GM18520 (cell line): ENCODE results near the gene DCUN1D1.
A peak's percentile ranks its signal among the peaks of the same experiment; 100 is the strongest.

Experiments
- ATAC-seq: cut with Tn5 transposase; IDR thresholded peaks from one replicate; pipeline ENCODE4 v1.9.1; 2021; ENCODE audit not compliant: unreplicated experiment

The DCUN1D1 gene

DNA sequence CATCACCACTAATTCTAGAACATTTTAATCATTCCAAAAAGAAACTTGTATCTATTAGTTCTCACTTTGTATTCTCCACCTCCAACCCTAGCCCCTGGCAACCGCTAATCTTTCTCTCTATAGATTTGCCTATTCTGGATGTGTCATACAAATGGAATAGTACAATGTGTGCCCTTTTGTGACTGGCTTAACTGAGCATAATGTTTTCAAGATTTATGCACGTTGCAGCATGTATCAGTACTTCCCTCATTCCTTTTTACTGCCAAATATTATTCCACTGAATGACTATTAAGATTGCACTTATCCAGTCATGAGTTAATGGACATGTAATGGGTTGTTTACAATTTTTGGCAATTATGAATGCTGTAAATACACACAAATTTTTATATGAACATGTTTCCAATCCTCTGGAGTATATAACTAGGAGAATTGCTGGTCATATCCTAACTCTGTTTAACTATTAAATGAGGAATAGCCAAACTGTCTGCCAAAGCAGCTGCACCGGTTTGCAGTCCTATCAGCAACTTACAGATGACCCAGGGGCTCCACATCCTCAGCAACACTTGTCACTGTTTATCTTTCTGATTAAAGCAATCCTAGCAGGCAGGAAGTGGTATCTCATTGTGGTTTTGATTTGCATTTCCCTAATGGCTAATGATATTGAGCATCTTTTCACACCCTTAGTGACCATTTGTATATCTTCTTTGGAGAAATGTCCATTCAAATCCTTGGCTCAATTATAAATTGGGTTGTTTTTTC, 42.9 kb downstream of the DCUN1D1 start:
- peak; percentile 78 for ATAC-seq

DNA sequence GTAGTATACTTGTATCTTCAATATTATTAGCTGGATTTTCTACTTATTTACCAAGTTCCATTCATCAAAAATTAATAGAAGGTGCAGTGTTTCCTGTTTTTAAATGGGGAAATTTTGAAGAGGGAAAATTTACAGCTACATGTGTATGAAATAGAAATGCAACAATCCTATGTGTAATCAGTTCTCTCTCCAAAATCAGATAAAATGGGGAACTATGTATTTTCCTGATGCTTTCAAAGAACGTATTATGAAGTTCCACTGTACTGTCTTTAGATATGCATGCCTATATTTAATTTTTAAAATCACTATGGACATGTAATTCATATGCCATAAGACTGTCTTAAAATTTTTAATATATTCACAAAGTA, 43.4 kb downstream of the DCUN1D1 start:
- no peak for ATAC-seq

DNA sequence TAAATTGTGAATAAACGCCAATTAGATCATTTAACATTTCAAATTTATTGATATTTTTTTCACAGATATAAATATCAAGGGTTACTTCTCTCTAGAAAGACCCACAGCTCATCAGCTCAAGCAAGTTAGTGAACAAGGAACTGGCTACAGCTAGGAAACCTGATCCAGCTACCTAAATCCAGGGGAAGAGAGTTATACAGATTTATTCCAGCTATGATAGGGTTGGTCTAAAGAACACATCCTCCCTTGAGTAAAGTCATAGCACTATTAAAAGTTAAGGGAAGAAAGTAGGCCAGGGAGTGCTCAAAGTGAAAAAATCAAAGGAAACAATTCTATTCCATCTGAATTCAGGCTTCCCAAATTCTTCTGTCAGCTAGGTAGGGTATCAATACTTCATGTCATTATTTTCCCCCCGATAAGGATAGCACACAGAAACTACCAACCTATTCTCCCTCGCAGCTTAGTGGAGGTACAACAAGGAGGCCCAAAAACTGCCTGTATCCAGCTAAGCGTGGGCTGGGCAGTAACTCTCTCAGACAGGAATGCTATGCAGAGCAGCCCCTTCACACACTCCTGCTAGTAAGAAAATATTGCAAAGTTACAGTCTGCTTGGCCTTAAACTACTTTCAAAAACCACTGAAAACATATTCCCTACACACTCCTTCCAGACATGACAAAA, 44.0 kb downstream of the DCUN1D1 start:
- ATAC-seq: no peak

DNA sequence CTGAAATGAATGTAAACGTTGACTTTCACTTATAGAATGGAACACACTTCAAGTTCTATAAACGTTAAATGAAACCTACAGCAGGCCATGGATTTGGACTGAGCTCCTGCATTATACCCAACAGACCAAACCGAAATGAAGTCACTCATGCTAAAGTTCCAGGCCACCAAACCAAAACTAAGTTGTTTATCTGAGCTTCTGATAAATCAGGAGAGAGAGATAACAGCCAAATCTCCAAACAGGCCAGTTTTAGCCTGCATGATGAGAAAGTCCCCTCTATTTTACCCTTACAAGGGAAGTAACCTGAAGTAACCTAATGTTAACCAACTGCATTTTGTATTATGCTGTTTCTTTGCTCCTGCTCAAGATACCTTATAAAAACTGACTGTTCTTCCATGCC, 44.5 kb downstream of the DCUN1D1 start:
- no peak for ATAC-seq

DNA sequence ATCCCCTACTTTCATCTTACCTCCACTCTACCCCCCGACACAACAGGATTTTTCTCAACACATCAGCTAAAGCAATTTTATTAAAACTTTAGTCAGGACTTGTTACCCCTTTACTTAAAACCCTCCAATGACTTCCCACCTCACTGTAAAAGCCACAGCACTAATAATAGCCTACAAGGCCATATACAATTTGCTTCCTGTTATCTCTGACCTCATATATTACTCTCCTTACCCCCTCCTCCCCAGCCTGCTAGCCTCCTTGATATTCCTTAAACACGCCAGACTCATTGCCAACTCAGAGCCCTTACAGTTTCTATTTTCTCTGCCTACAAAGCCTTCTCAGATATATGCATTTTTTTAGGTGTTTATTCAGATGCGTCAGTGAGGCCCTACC, 54.4 kb downstream of the DCUN1D1 start:
- no peak for ATAC-seq

DNA sequence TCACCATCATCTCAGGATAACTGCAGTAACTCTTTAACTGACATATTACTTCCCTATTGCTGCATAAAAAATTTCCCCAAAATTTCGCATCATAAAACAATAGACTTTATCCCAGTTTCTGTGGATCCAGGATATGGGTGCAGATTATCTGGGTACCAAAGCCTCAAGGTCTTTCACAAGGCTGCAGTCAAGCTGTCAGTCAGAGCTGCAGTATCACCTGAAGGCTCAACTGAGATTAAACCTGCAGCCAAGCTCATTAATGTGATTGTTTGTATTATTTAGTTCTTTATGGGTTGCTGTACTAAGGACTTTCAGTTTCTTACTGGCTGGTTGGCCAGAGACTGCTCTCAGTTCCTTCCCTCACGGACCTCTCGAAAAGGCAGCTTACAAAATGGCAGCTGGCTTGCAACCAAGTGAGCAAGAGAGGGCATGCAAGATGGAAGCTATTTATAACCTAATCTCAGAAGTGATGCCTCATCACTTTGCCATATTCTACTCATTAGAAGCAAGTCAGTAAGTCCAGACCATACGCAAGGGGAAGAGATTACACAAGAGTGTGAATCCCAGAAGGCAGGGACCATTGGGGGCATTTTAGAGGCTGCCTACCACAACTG, 54.9 kb downstream of the DCUN1D1 start:
- peak; percentile 96 for ATAC-seq

DNA sequence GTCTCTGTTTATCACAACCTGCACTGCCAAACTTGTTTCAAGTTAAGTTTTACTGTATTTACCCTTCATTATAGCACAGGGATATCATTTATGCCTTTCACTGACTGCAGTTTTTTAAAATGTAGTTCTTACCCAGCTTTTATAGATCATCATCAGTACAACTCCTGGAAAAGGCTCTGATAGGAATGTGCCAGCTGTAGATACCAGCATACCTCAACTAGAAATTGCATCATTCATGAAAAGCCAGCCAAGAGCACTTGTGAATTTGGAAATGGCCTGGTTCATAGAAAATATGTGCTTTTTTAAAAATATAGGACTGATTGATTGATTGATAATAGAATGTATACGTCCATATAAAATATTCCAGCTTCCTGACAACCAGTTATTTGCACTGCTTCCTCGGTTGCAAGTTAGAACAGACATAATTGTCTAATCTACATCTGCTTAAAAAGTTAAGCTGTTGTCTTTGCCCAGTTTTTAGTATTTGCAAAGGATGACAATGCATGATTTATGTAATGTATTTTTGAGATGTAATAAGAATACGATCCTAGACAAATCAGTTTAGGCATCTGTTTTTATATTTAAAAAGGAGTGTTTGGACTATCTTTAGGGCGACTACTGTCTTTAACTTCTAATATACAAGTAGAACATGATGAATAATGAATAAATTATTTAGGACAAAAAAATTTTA, 58.5 kb downstream of the DCUN1D1 start:
- ATAC-seq: no peak

DNA sequence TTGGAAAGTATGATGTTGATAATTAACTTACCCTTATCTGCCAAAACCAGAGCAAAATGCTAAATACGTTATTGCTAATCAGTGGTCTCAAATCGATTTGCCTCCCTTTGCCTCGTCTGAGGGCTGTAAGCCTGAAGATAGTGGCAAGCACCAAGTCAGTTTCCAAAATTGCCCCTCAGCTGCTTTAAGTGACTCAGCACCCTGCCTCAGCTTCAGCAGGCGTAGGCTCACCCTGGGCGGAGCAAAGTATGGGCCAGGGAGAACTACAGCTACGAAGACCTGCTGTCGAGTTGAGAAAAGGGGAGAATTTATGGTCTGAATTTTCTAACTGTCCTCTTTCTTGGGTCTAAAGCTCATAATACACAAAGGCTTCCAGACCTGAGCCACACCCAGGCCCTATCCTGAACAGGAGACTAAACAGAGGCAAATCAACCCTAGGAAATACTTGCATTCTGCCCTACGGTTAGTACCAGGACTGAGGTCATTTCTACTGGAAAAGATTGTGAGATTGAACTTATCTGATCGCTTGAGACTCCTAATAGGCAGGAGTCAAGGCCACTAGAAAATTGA, 59.7 kb downstream of the DCUN1D1 start:
- no peak for ATAC-seq

DNA sequence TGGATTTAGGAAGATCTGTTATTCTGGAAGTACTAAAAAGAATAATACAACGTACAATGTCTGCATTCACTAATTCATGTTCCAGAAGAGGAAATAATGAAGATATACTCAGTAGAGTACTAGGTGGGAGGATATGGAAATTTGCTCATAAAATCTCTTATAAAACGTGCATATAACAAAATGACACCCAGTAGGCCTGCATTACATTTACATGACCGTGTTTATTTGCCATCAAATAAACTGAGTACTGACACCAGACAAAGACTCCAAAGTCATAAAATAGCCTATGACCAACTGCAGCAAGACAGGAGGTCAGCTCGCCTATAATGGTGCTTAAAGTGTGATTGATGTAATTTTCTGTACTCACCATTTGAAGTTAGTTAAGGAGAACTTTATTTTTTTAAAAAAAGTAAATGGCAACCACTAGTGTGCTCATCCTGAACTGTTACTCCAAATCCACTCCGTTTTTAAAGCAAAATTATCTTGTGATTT, 60.4 kb downstream of the DCUN1D1 start:
- ATAC-seq: no peak

DNA sequence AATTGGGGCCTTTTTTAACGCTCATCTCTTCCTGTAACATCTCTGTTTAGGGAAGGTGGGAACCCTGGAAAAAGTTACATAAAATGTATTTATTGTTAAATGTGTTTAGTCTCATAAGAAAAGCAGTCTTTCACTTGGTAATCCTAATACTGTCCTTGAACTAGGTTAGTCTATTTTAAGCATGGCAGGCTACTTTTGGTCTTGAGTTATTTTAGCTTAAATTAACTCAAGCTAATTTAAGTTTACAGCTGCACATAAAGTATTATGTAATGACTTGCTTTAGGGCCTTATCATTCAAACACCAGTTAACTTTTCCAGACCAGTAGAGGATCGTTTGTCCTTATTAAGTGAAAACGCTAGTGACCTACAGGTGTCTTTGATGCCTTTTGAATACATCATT, 63.2 kb downstream of the DCUN1D1 start:
- no peak for ATAC-seq

DNA sequence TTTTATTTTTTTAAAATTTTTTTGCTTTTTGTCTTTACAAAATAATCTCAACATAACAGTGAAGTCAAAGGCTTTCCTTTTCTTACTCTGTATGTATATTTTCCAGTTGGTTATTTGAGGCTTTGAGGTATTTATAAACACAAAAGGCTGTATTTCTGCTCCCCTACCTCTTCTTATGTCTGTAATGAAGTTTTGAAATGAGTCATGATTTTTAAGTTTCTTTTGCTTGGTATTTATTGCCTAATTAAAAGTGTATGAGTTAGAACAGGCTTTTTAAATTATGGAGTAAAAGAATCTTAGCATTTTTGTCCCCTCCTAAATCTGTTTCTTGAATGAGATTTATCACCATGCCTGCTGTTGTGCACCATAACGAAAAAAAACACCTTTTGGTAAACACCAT, 66.0 kb downstream of the DCUN1D1 start:
- ATAC-seq: peak; percentile 19

DNA sequence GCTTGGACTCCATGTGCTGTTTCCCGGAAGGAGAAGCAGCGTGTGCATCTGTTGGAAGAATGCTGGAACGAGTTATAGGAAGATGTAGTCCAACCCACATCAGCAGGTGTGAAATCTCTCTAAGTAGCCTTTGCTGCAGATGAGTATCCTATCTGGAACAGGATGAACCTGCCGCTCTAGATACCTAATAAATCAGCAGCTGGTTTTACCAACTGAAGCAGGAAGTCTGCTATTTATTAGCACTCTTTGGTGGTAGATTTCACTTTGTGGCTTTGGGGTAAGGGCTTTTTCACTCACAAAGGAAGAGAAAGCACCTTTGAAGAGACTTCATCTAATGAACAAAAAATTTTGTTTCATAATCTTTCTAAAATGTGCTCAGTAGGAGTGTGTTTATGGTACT, 66.4 kb downstream of the DCUN1D1 start:
- peak; percentile 83 for ATAC-seq

DNA sequence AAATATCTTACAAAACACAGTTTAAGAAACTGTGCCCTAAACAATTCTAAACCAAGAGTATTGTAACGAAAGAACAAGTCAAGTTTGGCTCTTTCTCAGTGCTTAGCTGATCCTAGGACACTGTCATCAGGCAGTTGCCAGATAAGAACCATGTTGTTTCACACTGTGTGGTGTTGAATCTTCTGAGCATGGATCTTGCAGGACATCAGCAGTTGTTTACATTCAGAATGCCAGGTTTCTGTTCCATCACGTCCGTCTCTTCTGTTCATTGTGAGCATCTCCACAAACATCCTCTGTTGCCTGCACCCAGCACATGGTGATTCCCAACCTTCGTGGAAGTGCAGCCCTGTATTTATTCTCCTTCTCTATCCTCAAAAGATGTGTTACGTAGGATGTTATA, 67.9 kb downstream of the DCUN1D1 start:
- ATAC-seq: no peak

DNA sequence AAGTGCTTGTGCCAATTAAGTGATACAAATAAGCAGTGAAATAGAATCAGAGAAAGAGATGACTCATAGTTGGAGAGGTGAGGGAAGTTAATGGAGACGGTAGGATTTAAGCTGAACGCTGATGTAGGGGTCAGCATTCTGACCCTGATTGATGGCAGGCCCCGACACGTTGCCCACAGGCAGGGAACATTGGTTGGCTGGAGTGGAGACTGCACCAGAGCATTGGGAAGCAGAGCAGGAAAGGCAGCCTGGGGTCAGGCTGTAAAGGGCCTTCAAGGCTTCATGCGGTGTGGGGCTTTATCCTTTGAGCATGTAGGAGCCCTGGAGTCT, 68.6 kb downstream of the DCUN1D1 start:
- no peak for ATAC-seq

DNA sequence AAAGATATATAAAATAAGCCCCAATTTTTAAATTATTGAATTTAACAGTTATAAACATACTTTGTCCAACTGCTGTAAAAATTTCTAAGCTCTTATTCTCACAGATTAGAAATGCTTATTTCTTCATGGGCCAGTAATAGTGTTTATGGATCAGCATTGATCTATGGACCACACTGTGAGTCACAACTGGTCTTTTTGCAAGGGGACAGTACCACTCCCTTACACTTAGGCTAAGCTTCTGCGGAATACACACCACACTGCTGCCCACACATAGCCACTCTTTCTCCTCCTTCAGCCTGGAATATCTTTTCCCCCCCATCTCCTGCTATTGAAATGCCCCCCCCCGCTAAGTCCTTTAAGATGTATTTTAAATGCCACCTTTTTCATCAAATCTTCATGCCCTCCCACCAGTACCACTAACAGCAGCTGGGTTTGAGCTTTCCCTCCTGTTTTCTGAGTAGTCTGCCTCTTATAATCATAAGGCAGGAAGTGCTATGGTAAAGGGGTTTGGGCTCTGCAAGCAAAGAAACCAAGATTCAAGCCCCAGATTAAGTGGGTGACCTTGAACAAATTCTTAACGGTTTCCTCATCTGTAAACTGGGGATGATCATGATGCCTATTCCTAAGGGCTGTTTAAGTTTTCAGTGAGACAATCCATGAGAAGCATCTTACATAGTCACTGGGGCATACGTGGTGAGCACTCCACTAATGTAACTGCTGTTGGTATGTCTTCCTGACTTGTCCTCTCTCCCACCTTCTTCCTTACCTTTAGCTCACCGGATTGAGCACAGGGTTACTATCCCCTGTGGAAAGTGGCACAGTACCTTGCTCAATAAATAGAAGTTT, 69.2 kb downstream of the DCUN1D1 start:
- no peak for ATAC-seq

DNA sequence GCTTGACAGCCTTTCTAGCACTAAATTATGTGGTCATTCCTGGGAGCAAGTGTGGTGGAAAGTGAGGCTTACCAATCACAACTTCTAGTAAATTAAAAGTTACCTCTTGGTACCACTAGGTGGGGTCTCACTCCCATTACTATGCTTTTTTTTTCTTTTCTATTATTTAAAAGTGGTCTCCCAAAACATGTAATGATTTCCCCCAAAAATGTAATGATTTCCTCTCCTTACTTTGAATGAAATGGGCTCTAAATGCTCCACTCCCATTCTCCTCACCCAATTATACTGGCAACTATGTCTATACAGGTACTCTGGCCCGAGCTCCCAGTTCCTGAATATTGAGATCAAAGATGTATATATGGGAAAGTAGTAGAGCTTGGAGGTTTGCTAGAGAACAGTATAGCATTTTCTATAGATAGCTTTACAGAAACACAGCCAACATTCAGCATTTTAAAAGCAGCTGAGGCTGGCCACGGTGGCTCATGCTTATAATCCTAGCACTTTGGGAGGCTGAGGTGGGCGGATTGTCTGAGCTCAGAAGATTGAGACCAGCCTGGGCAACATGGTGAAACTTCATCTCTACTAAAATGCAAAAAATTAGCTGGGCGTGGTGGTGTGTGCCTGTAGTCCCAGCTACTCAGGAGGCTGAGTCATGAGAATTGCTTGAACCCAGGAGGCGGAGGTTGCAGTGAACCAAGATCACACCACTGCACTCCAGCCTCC, 70.9 kb downstream of the DCUN1D1 start:
- ATAC-seq: no peak

DNA sequence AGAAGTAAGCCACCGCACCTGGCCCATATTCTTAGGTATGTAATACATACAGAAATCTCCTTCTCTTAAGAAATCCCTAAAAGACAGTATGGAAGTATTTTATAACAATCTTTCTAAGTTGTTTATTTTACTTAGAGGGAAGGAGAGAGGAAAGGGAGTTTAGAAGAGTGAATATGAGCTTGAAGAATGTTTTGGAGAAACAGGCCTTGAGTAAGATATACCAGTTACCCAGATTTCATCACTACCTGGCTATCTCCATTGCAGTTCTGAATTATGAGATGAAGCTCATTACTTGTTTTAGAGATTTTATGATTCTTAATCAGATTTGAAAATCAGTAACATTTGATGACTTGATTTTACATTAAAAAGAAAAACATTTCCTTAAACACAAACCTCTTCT, 71.9 kb downstream of the DCUN1D1 start:
- ATAC-seq: no peak

DNA sequence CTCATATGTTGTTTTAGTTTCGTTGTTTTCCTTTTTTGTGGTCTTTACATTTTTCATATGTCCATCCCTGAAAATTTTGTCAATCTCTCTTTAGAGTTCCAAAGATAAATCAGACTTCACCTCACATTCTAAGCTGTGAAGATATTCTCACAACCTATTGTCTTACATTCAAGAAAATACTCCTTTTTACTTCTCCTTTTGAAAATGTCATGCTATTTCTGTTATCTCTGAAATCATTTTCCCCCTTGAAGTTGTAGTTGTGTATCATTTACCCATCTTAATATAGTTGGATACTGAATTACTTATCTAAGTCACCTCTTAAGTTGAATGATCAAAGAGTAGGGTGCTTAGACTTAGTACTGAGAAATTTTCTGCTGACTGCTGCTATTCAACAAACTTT, 74.3 kb downstream of the DCUN1D1 start:
- ATAC-seq: no peak

DNA sequence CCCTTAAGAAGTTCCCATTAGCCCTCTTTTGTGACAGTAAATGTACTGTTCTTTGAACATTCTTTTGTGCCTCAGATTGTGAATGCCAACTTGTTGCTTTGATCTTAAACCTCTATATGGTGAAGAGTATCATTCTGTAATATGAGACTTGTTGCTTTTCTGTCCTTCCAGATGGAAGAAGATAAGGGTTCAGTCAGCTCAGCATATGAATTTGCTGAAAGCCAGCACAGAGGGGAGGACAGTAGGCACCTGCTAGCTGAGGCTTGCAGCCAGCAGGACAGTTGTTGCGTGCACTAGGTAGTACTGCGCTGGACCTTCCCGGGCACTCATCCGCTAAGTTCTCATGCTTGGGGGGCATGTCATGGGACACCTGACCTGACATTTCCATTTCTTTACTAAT, 74.7 kb downstream of the DCUN1D1 start:
- no peak for ATAC-seq

DNA sequence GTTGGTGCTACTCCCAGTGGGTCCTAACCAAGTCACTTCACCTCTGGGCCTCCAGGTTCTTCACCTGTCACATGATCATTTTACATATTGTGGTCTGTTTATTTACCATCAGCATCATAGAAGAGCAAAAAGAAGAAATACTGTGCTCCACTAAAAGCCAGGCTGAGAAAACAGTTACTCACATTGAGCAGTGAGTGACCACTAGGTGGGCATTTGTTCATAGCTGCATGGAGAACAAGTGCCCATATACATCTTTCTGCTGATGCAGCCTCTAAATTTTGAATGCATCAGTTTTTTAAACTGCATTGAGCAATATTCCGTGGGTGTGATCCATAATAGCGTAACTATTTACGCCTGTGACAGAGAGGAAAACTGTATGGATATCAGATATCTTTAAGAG, 76.2 kb downstream of the DCUN1D1 start:
- ATAC-seq: no peak
